Femur (tissue), 1 donor: ENCODE results near the gene ZNF658.
A peak's percentile ranks its signal among the peaks of the same experiment; 100 is the strongest.
"Not testable (repeated sequence)": the region's sequence is repeated elsewhere in the genome, so short reads cannot be mapped to it uniquely, and the experiment has no call there.

ENCODE experiments used
- DNase-seq: peaks from one replicate; pipeline ENCODE4 v3.0.0-alpha.2; 2017

Gene ZNF658

DNA sequence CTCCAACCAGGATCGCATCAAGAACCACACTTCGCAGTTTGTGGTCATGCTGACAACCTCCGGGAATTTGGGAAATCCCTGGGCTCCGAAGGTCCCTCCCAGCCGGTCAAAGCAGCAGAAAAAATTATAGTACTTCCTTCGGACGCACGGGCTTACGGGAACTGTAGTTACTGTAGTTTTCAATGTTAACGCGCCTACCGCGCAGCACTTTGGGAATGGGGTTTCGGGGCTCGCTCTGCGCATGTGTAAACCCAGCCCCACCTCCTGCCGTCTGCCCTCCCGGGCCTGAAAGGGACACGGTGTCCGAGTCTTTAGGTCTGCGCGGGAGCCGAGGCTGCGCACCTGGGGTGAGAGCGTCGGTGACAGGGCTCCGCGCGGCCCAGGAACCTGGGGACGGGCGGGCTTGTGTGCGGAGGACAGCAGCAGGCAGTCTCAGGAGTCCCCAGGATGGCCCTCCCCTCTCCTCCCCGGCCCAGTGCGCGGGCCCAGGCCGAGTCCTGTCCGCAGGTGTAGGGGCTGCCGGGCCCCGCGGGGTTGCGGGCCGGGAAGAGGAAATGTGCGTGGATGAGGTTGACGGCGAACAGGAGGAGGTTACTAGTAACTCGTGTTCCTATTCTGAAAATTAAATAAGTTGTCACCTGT is at the start of gene ZNF658:
Gene ZNF658 (plus strand): TSS at position 236 of the 642 bp plus-strand sequence. CDS start 2,837 bp downstream, outside the sequence.
- peak; percentile 91 for DNase-seq

DNA sequence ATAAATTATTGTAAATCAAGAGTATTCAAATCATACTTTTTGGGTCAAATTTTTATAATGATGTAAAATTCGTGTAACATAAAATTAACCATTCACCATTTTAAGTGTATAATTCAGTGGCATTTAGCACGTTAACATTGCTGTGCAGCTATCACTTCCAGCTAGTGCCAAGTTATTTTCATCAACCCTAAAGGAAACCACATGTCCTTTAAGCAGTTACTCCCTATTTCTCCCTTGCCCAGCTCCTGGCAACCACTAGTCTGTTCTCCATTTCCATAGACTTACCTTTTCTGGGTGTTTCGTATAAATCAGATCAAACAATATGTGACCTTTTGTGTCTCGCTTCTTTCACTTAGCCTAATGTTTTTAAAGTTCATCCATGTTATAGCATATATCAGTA is 38.8 kb upstream of the ZNF658 start:
- not testable (repeated sequence) for DNase-seq

DNA sequence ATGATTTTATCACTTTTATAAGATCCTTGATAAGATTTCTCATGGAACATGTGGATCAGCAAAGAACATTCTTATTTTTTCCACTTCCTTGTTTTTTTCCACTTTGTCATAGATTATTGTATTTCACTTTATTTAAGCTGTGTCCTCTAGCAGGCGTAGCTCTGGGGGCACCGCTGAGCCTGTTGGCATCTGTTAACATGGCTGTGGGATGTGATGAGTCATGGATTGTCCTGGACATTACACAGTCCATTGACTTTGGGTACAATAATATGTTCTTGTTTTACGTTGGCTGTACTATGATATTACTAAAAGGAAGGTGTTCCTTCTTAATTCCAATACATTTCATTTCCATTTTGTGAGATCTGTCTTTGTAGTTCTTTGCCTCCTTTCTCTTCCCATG is 31.9 kb upstream of the ZNF658 start:
- not testable (repeated sequence) for DNase-seq

GRCh38 chr9:66880605-66881004 is 19.9 kb upstream of the ZNF658 start:
- DNase-seq = not testable (repeated sequence)

GRCh38 chr9:66881847-66882246 is 18.7 kb upstream of the ZNF658 start:
- DNase-seq = not testable (repeated sequence)

GRCh38 chr9:66890334-66890733 is 10.2 kb upstream of the ZNF658 start:
- not testable (repeated sequence) for DNase-seq

DNA sequence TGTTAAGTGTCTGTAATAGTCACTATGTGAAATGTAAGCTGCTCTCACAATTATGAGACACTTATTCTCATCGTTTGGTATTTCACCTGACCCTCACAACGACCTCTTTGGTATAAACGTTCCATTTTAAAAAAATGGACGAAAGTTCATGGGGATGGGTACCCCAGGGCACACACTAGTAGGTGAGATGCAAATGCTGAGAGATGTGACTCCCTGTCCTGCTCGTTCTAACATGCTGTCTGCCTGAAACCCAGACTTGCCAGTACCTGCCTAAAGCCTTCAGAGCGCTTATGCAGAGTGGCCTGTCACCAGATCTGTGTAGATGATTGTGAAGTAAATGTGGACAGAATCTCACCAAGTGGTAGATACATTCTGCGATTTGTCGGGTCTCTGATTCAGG is 616 bp downstream of the ZNF658 start:
- DNase-seq = not testable (repeated sequence)

GRCh38 chr9:66909560-66909959 is 9.0 kb downstream of the ZNF658 start:
- DNase-seq = not testable (repeated sequence)

- not testable (repeated sequence) for DNase-seq
Measured at GRCh38 chr9:66920072-66920471, 19.5 kb downstream of the ZNF658 start.

DNA sequence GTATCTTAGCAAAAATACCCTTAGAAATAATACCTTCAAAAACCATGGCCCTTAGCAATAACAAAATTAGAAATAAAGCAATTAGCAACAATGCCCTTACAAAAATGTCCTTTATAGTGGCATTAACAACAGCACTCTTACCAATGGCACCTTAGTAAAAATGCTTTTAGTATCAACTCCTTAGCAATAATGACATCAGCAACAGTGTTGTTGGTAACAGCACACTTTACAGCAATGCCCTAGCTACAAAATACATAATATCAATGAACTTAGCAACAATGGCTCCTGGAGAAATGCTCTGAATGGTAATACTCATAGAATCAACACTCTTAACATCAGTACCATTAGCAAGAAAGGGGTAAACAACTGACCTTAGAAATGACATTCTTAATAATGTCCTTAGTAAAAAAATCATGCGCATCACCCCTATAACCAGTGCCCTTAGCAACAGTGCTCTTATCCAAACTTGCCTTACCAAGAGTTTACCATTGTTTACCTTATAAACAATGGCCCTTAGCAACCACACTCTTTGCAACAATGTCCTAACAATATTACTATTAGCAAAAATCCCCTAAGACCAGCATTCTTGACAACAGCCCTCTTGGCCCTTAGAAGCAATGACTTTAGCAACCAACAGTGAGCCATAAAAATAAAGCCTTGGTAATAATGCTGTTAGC is 35.8 kb downstream of the ZNF658 start:
- DNase-seq = not testable (repeated sequence)

DNA sequence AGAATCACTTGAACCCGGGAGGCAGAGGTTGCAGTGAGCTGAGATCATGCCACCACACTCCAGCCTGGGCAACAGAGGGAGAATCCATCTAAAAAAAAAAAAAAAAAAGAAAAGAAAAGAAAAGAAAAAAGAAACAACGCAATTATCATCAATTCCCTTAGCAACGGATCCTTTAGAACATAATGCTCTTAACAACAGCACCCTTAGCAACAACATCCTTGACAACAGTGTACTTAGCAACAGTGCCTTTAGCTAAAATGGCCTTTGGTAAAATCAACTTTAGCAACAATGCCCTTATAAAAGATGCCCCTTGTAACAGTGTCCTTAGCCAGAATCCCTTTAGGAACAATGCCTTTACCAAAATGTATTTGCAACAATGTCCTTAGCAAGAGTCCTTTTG is 37.1 kb downstream of the ZNF658 start:
- not testable (repeated sequence) for DNase-seq

GRCh38 chr9:66938322-66938721 is 37.8 kb downstream of the ZNF658 start:
- not testable (repeated sequence) for DNase-seq

DNA sequence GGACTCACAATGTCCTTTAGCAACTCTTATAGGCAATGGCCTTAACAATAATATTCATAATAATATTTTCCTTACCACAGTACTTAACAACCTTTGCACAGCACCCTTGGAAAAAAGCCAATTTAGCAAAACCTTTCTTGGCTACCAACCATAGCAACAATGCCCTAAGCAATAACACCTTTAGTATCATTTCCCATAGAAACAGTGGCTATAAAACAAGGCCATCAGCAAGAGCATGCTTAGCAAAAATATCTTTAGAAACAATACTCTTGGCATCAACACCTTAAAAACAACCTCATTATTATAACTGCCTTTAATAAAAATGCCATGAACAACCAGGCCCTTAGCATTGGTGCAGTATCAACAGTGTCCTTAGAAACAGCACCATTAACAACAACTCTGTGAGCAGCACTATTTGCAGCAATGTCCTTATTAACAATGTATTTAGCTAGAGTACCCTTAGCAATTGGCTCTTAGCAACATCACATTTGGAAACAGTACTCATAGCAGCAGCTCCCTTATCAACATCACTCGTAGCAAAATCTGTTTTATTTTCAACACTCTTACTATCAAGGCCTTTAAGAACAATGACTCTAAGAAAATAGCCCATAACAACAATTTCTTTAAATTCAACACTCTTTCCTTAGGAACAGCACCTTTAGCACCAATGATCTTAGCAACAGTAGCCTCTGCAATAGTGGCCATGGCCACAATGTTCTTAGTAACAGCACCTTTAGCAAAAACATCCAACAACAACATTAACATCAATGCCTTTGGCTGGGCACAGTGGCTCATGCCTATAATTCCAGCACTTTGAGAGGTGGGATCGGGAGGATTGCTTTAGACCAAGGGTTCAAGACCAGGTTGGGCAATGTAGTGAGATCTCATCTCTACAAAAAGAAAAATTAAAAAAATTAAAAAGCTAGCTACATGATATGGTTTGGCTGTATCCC is 39.6 kb downstream of the ZNF658 start:
- not testable (repeated sequence) for DNase-seq

DNA sequence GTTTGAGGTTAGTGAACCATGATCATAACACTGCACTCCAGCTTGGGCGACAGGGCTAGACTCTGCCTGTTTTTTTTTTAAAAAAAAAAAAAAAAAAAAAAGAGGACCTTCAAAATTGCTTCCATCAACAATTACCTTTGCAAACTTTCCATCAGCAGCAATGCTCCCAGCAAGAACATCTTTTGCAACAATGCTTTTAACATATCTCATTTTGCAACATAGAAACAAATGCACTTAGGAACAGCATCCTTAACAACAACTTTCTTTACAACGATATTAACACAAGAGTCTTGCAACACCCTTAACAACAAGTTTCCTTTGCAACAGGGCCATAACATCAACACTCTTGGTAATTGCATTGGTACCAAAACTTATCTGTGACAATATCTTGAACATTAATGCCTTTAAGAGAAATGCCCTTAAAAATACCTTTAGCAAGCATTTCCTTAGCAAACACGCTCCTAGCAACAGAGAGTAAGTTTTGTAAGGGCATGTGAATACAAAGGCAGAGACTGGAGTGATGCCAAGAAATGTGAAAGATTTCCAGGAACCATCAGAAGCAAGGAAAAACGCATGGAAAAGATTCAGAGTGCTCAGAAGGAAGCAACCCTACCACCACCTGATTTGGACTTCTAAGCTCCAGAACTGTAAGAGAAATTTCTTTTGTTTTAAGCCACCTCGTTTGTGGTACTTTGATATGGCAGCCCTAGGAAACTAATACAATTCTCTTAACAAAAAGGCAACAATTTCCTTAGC is 42.1 kb downstream of the ZNF658 start:
- not testable (repeated sequence) for DNase-seq

DNA sequence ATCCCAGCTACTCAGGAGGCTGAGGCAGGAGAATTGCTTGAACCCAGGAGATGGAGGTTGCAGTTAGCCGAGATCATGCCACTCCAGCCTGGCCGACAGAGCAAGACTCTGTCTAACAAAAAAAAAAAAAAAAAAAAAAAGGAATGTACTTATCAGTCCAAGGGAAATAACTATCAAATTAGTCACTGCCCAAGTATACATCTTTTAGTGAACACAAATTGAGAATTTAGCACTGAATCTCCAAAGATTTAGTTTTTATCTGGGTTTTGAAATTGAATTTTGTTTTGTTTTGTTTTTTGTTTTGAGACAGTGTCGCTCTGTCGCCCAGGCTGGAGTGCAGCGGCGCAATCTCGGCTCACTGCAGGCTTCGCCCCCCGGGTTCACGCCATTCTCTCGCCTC is 52.1 kb downstream of the ZNF658 start:
- not testable (repeated sequence) for DNase-seq
